HG02870 (cell line): ENCODE data around the gene IFT43.

Source experiments
- ATAC-seq: cut with Tn5 transposase; IDR thresholded peaks from one replicate; pipeline ENCODE4 v1.9.1; 2021; ENCODE audit warnings: mild to moderate bottlenecking, moderate library complexity; ENCODE audit not compliant: unreplicated experiment

Gene IFT43

GRCh38 chr14:76073717-76074116 is 88.2 kb downstream of the IFT43 start:
- no peak for ATAC-seq

- ATAC-seq, result no peak
Observed at GRCh38 chr14:76077340-76077739, 91.8 kb downstream of the IFT43 start.

GRCh38 chr14:76078501-76078900 is 92.9 kb downstream of the IFT43 start:
- ATAC-seq, result no peak

GRCh38 chr14:76080025-76080424 is 94.5 kb downstream of the IFT43 start:
- ATAC-seq, result no peak

- ATAC-seq, result no peak
Observed at GRCh38 chr14:76080471-76080870, 94.9 kb downstream of the IFT43 start.

- ATAC-seq, result no peak
Observed at GRCh38 chr14:76081642-76082041, 96.1 kb downstream of the IFT43 start.

GRCh38 chr14:76083796-76084765 is 98.5 kb downstream of the IFT43 start:
- no peak for ATAC-seq

- ATAC-seq, result no peak
Observed at GRCh38 chr14:76085358-76085757, 99.8 kb downstream of the IFT43 start.

- no peak for ATAC-seq
Observed at GRCh38 chr14:76086636-76087035, 101.1 kb downstream of the IFT43 start.

- ATAC-seq, result no peak
Observed at GRCh38 chr14:76088326-76088725, 102.8 kb downstream of the IFT43 start.

- ATAC-seq, result no peak
Observed at GRCh38 chr14:76088771-76089571, 103.4 kb downstream of the IFT43 start.

- no peak for ATAC-seq
Observed at GRCh38 chr14:76089575-76089974, 104.0 kb downstream of the IFT43 start.

- no peak for ATAC-seq
Observed at GRCh38 chr14:76090616-76091391, 105.2 kb downstream of the IFT43 start.

GRCh38 chr14:76093077-76093476 is 107.5 kb downstream of the IFT43 start:
- no peak for ATAC-seq

- no peak for ATAC-seq
Observed at GRCh38 chr14:76096257-76096656, 110.7 kb downstream of the IFT43 start.

- no peak for ATAC-seq
Observed at GRCh38 chr14:76097547-76097946, 112.0 kb downstream of the IFT43 start.

- no peak for ATAC-seq
Observed at GRCh38 chr14:76098047-76098446, 112.5 kb downstream of the IFT43 start.

GRCh38 chr14:76098916-76099675 is 113.5 kb downstream of the IFT43 start:
- ATAC-seq, result no peak

GRCh38 chr14:76100236-76100635 is 114.7 kb downstream of the IFT43 start:
- no peak for ATAC-seq
